NCI-H1930 (cell line): Measurements from ENCODE around the gene PHF21B.
"Not testable (repeated sequence)": the region's sequence is repeated elsewhere in the genome, so short reads cannot be mapped to it uniquely, and the experiment has no call there.

ENCODE experiments used
- DNase-seq, 2 experiments: peaks; one replicate each; lab custom pipeline; 2025; lab: John Stamatoyannopoulos, UW

Gene PHF21B

DNA sequence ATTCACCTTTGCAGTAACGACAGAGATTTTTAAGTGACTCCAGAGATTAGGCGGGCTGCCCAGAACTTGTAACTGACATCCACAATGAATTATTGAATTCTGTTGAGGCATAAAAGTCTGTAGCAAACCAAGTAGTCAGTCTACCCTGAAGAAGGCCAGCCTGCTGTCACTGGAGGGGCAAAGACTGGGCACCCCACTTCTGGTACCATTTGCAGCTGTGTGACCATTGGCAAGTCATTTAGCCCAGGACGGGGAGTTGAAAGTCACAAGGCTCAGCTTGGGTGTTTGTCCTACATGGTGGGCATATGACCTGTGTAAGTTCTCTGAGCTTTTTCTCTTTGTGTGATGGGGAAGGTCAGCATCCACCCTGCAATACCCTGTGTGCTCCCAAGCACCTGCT, 138.0 kb downstream of the PHF21B start:
- DNase-seq, result no peak

- no peak for DNase-seq
Measured at GRCh38 chr22:44870021-44870420, 139.8 kb downstream of the PHF21B start.

GRCh38 chr22:44869196-44869595, 140.6 kb downstream of the PHF21B start:
- no peak for DNase-seq

DNA sequence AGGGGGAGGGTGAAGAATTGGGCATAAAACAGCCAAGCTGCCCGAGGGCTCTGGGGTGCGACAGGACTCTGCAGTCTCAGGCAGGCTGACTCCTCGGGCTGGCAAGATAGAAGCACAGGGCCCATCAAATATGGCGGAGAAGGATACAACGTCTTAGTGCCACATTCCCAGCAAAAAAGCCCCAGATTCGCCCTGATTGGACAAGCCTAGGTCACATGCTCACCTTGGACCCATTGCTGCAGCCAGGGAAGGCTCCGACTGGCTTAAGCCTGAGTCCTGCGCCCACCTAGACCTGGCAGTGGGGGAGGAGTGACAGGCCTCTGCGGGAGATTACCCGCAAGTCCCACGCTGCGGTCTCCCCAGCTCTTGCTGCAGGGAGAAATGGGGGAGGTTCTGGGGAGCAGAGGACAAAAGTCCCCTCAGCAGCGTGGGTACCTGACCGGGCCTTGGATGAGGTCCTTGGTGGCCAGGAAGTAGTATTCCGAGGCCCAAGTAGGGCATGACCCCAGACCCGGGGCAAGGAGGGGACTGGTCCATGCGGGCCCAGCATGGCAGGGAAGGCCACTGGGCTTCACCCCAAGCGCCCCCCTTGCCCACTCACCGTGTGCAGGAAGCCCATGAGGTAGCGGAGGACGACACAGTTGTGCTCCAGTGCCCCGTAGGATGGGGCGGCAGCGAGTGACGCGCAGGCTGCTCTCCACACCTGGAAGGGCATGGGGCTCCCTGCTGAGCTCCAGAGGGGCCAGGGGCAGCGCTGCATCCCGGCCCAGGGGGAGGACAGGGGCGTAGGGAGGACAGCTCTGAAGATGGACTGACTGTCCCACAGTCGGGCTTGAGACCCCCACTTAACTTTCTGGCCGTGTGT, 144.4 kb downstream of the PHF21B start:
- no peak for DNase-seq

GRCh38 chr22:44862981-44863860, 146.6 kb downstream of the PHF21B start:
- DNase-seq, result no peak

DNA sequence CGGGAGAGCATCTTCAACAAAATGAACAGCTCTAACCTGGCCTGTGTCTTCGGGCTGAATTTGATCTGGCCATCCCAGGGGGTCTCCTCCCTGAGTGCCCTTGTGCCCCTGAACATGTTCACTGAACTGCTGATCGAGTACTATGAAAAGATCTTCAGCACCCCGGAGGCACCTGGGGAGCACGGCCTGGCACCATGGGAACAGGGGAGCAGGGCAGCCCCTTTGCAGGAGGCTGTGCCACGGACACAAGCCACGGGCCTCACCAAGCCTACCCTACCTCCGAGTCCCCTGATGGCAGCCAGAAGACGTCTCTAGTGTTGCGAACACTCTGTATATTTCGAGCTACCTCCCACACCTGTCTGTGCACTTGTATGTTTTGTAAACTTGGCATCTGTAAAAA, 147.5 kb downstream of the PHF21B start:
- DNase-seq, result no peak

- DNase-seq, result no peak
Measured at GRCh38 chr22:44861245-44861644, 148.6 kb downstream of the PHF21B start.

DNA sequence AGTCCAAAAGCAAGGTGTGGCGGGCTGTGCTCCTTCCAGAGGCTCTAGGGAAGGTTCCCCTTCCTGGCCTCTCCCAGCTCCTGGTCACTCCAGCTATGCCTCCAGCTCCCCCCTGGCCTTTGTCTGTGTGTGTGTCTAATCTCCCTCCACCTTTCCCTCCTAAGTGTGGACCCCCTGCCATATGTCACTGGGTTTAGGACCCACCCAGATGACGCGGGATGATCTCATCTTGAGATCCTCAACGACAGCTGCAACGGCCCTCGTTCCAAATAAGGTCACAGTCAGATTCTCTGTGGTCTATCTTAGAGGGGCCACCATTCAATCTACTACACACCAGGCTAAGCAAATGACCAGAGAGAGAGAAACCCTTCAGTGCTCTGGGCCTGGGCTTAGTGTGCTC, 149.5 kb downstream of the PHF21B start:
- DNase-seq, result no peak

DNA sequence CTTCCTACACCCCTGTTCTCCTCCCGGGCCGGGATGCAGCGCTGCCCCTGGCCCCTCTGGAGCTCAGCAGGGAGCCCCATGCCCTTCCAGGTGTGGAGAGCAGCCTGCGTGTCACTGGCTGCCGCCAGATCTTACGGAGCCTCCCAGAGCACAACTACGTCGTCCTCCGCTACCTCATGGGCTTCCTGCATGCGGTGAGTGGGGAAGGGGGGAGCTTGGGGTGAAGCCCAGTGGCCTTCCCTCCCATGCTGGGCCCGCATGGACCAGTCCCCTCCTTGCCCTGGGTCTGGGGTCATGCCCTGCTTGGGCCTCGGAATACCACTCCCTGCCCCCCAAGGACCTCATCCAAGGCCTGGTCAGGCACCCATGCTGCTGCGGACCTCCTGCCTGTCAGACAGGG, 150.2 kb downstream of the PHF21B start:
- no peak for DNase-seq

- not testable (repeated sequence) for DNase-seq
Measured at GRCh38 chr22:44858819-44859218, 151.0 kb downstream of the PHF21B start.

- no peak for DNase-seq
Measured at GRCh38 chr22:44855855-44856254, 153.9 kb downstream of the PHF21B start.

GRCh38 chr22:44854641-44855040, 155.2 kb downstream of the PHF21B start:
- DNase-seq, result not testable (repeated sequence)

- no peak for DNase-seq
Measured at GRCh38 chr22:44850946-44851345, 158.9 kb downstream of the PHF21B start.

DNA sequence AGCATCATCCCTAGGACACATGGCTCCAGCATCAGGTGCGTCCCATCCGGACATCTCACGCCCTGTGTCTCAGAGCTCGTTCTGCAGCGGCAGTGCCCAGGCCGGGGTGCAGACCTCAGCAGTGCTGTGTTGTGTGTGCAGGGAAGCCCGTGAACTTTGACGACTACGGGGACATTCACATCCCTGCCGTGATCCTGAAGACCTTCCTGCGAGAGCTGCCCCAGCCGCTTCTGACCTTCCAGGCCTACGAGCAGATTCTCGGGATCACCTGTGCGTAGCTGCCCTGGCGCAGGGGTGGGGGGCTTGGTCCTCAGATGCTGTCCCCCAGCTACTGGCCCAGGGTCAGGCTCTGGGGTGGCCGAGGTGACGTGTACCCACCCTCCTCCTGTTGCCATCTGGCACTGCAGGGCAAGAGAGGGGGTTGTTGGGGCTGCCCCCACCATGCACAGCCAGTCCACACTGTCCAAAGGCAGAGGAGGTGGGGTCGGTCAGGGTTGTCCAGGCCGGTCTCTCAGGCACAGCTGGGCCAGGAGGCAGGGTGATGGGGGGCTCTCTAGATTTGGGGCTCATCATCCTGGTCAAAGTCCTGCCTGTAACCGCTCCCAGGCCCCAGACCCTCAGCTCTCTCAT, 160.9 kb downstream of the PHF21B start:
- DNase-seq, result no peak

DNA sequence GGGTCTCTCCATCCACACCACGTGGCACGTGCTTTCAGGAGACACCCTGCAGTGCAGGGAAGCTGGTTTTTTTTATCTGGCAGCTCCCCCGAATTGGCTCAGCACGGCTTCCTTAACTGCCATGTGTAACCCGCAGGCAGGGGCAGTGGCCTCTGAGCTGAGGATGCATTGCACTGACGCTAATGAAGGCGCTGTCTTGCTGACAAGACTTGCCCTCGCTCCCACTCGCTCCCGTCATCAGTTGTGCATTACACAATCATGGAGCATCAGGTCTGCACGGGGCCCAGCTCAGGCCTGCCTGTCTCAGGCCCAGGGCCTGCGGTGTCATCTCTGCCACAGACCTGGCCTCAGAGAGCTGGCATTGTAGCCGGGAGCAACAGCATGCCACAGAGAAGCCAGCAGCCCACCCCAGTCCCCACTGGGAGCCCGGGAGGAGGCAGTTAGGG, 161.5 kb downstream of the PHF21B start:
- no peak for DNase-seq

GRCh38 chr22:44847892-44848291, 161.9 kb downstream of the PHF21B start:
- no peak for DNase-seq

- no peak for DNase-seq
Measured at GRCh38 chr22:44847380-44847779, 162.4 kb downstream of the PHF21B start.

GRCh38 chr22:44846726-44847275, 163.0 kb downstream of the PHF21B start:
- DNase-seq, result no peak

- DNase-seq, result no peak
Measured at GRCh38 chr22:44845796-44846720, 163.7 kb downstream of the PHF21B start.

DNA sequence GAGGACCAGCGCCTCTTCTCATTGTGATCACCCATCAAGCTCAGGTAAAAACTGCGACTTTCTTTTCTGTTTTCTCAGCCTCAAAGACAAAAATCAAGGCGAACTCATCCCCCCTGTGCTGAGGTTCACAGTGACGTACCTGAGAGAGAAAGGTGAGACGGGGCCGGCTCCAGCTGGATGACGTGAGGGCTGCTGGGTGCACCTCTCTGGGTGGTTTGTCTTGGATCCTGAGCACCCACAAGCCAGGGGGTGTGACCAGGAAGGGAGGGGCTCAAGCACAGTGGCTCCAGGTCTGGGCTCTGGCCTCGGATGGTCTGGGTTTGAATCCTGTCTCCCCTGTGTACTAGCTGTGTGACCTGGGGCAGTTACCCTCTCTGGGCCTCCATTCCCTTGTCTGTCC, 164.6 kb downstream of the PHF21B start:
- DNase-seq, result no peak

DNA sequence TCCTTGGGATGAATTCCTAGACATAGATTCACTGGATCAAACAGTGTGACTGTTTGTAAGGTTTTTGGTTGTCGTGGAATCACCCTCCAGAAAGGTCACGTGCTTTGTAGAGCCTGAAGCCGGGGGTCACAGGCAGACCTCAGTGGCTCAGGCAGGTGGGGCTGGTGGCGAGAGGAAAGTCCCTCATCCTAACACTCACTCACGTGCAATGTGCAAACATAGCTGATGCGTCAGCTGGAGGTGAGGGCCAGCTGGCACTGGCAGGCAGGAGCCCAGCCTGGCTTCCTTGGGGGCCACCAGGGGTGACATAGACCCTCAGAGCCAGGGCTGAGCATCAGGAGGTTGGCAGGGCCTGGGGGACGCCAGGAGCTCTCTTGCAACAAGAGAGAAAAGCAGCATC, 167.4 kb downstream of the PHF21B start:
- no peak for DNase-seq
